Naive thymus-derived CD4-positive, alpha-beta T cell (primary cell): ENCODE data around the gene PROC. TPM values are rescaled to one million over a fixed set of nuclear protein-coding genes. Genes with fewer than 3 reads are reported as not detected.

Source experiments
- ATAC-seq: fragments of 150-1000 bp; cut with Tn5 transposase; 2 replicates; pipeline ENCODE4 v1.10.0; 2021; ENCODE audit warnings: mild to moderate bottlenecking, moderate library complexity
- CTCF ChIA-PET: fragments of 350-600 bp; sonication (Branson Sonifier 250); formaldehyde crosslinking; loops from one replicate; lab custom pipeline; 2021; ENCODE audit warnings: antibody characterized with exemption; lab: Charles Lee
- POLR2A ChIA-PET: fragments of 350-600 bp; sonication (Branson Sonifier 250); formaldehyde crosslinking; loops from one replicate; lab custom pipeline; 2021; ENCODE audit warnings: antibody characterized with exemption, inconsistent platforms; lab: Charles Lee
- DNase-seq, 9 donors: peaks; one replicate each; pipeline versions ENCODE4 v3.0.0 to v3.0.0-alpha.2; 2020 to 2022; ENCODE audit warnings: mixed read lengths in 1 of 9
- H3K27ac ChIP-seq: one replicate; pipeline ENCODE4 v1.7.0; 2013; ENCODE audit warnings: mild to moderate bottlenecking, low read depth, low read length, moderate library complexity
- H3K27me3 ChIP-seq, 2 donors: one replicate each; pipeline ENCODE4 v1.7.0; 2013; ENCODE audit warnings: low read length in 2 of 2, mild to moderate bottlenecking in 2 of 2, moderate library complexity in 2 of 2; ENCODE audit not compliant: control insufficient read depth in 2 of 2, insufficient read depth in 2 of 2
- H3K36me3 ChIP-seq, 3 experiments: 1 replicate in 2 of 3; 2 replicates in 1 of 3; pipeline ENCODE4 v1.7.0; 2013; ENCODE audit warnings: low read length in 3 of 3, mild to moderate bottlenecking in 3 of 3, moderate library complexity in 1 of 3; ENCODE audit not compliant: insufficient read depth in 3 of 3, control insufficient read depth in 2 of 3
- H3K4me1 ChIP-seq, 2 donors: one replicate each; pipeline ENCODE4 v1.7.0; 2013; ENCODE audit warnings: low read length in 2 of 2, mild to moderate bottlenecking in 2 of 2, moderate library complexity in 1 of 2; ENCODE audit not compliant: control insufficient read depth in 2 of 2, insufficient read depth in 2 of 2
- H3K4me3 ChIP-seq: 2 replicates; pipeline ENCODE4 v1.7.0; 2013; ENCODE audit warnings: mild to moderate bottlenecking, low read length
- H3K9me3 ChIP-seq, 3 experiments: 1 replicate in 2 of 3; 2 replicates in 1 of 3; pipeline ENCODE4 v1.7.0; 2013; ENCODE audit warnings: low read length in 3 of 3; ENCODE audit not compliant: control insufficient read depth in 2 of 3
- H3K27ac Mint-ChIP-seq, 9 donors: one replicate each; pipeline ENCODE4 v1.8.0; 2020 to 2022; ENCODE audit warnings: mixed read lengths in 9 of 9, mild to moderate bottlenecking in 8 of 9, moderate library complexity in 5 of 9, inconsistent platforms in 2 of 9
- H3K27me3 Mint-ChIP-seq, 5 donors: one replicate each; pipeline ENCODE4 v1.8.0; 2021 to 2022; ENCODE audit warnings: mixed read lengths in 5 of 5, mild to moderate bottlenecking in 1 of 5
- H3K36me3 Mint-ChIP-seq, 5 donors: one replicate each; pipeline ENCODE4 v1.8.0; 2020 to 2022; ENCODE audit warnings: mixed read lengths in 5 of 5, mild to moderate bottlenecking in 3 of 5, inconsistent platforms in 1 of 5
- H3K4me1 Mint-ChIP-seq, 7 donors: one replicate each; pipeline ENCODE4 v1.8.0; 2020 to 2022; ENCODE audit warnings: mixed read lengths in 7 of 7, mild to moderate bottlenecking in 3 of 7, inconsistent platforms in 1 of 7
- H3K4me3 Mint-ChIP-seq, 10 donors: one replicate each; pipeline ENCODE4 v1.8.0; 2020 to 2022; ENCODE audit warnings: mild to moderate bottlenecking in 10 of 10, mixed read lengths in 10 of 10, moderate library complexity in 6 of 10, inconsistent platforms in 2 of 10
- H3K9me3 Mint-ChIP-seq, 11 donors: one replicate each; pipeline ENCODE4 v1.8.0; 2020 to 2022; ENCODE audit warnings: mixed read lengths in 11 of 11, mild to moderate bottlenecking in 4 of 11, inconsistent platforms in 1 of 11, moderate library complexity in 1 of 11
- intact Hi-C, 2 donors: fragments of 100-400 bp; cut with micrococcal nuclease; formaldehyde crosslinking; loops; one replicate each; pipeline ENCODE4 v1.15.1; 2023
- polyA plus RNA-seq, 2 donors: library from polyadenylated mRNA; unstranded; fragments of 300-500 nt; fragmentation: Illumina TruSeq; gene quantifications; one replicate each; pipeline ENCODE4 v1.2.3, GENCODE V29; 2021
- total RNA-seq, 6 experiments: library from RNA in 5 of 6; stranded (reverse) in 5 of 6; gene quantifications; 1 replicate in 5 of 6; 2 replicates in 1 of 6; pipeline ENCODE4 v1.2.3 and lab custom pipeline; 2021 to 2026

Gene PROC
- total and polyA plus RNA-seq, 7 experiments from 2014 or later = 0.64 TPM; not detected in 6

DNA sequence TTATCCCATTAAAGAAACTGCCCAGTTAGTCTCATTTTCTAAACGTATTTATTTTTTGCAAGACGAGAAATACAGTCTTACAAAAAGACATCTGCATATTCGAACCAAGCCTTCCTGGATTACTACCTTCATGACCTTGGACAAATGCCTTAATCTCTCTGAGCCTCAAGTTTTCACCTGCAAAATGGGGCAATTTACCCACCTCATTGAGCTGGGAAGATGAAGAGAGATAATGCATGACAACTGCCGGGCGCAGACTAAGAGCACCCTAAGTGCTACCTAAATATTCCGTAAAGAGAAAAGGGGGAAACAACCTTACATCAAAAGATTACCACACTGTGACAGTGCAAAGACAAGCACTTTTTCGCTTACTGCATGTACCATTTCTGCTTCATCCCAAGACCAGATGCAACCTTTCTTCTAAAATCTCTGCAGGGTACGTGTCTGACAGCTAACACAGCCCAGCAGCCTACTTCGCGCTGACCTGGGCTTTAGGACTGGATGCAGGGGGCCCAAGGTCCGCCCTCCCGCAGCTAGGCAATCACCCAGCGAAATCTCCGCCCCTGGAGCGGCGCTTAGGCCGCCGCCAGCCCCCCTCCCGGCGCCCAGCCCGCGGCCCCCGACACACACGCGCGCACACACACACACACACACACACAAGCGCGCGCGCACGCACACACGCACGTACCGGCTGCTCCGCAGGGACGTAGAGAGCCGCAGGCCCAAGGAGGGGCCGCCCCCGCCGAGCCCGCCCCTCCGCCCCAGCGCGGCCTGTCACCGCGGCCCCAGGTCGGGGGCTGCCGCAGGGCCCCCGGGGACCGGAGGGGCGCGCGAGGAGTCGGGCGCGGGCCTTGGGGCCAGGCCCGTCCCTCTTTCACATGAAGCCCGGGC, 31.2 kb upstream of the PROC start:
- H3K4me1 Mint-ChIP-seq = peaks cover 47 to 76% (median 71%) of the 10 kb centered on the region in 7 donors
- peak; percentile 76 to 86 (median 81) for DNase-seq
- ChIA-PET CTCF (interaction anchor here (0.6 kb wide), 1 partner anchor 18 kb away, joined by 3 read pairs; no protein-coding TSS in a partner anchor), POLR2A (interaction anchor here (0.6 to 1.5 kb wide), 6 partner anchors 8 to 315 kb away, joined by 3 to 6 read pairs (median 4); partner anchors contain the start of gene ERCC3)
- peak overlapping the region; percentile 83 to 97 (median 90) for H3K4me3 Mint-ChIP-seq
- ATAC-seq = peak; percentile 81
- peak overlapping the region; percentile 100 for H3K27ac ChIP-seq
- intact Hi-C loops = loop anchor here (1.0 to 10.0 kb wide), 7 partner anchors 92 to 640 kb away; partner anchors contain the start of genes SAP130 (in 2 of the 2), ERCC3 (in 1 of the 2), IWS1 (in 1 of the 2) and SFT2D3 (in 1 of the 2)
- H3K36me3 Mint-ChIP-seq = peaks cover 0 to 18% (median 0%) of the 10 kb centered on the region in 5 donors
- peak overlapping the region; percentile 83 to 98 (median 90) for H3K27ac Mint-ChIP-seq
- peaks cover 0 to 7% (median 0%) of the 10 kb centered on the region in 11 donors for H3K9me3 Mint-ChIP-seq
- no peaks in the 10 kb centered on the region for H3K27me3 ChIP-seq
- no peaks in the 10 kb centered on the region for H3K9me3 ChIP-seq
- H3K36me3 ChIP-seq = peaks cover 0 to 3% (median 0%) of the 10 kb centered on the region in 3 experiments
- peak overlapping the region; percentile 62 for H3K4me3 ChIP-seq
- peaks cover 0 to 1% (median 0%) of the 10 kb centered on the region in 5 donors for H3K27me3 Mint-ChIP-seq
- H3K4me1 ChIP-seq = peaks cover 23 to 30% of the 10 kb centered on the region in 2 donors

DNA sequence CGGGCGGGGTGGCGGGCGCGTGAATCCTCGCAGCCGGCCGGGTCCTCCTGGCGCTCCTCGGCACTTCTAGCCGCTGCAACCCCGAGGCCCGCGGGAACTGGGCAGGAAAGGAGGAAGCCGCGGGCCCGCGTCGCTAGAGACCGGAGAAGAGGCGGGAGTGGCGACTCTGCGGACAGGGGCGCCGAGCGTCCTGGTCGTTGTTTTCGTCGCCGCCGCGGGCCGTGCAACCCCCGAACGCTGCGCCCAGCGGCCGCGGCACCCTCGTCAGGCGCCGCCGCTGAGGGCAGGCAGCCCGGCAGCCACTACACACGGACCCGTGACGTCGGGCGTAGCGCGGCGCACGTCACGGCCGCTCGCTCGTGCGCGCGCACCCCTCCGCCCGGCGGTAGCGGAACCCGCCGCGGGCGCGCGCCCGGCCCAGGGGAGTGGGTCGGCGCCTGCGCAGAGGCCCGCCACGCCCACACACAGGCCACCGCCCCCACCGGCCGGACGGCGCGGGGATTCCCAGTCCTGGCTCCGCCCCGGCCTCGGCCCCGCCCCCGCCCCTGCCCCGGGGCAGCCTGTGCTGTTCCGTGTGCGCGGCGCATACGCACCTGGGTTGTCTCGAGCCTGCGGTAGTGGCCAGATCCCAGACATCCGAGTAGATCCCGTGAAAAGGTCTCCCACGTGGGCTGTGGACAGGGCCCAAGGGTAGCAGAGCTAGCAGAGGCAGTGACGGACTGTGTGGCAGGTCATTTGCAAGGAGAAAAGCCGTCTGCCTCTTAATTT, 30.4 kb upstream of the PROC start, which contains the start of gene MAP3K2:
MAP3K2 (minus strand) TSS at position 321 of the 768 bp plus-strand sequence. CDS start 44,846 bp downstream, outside the sequence.
- H3K27ac Mint-ChIP-seq = peak within 1 kb of the TSS; percentile 95 to 99 (median 97)
- H3K4me1 ChIP-seq = peaks cover 23 to 30% of the 10 kb centered on the region in 2 donors
- H3K36me3 ChIP-seq = peaks cover 0 to 3% (median 0%) of the 10 kb centered on the region in 3 experiments
- peak within 1 kb of the TSS; percentile 78 for H3K4me3 ChIP-seq
- peak within 1 kb of the TSS; percentile 87 to 97 (median 91) for H3K4me3 Mint-ChIP-seq
- intact Hi-C loops = loop anchor here (1.0 to 10.0 kb wide), 15 partner anchors 10 to 703 kb away; partner anchors contain the start of genes ERCC3 (in 2 of the 2), IWS1 (in 2 of the 2), SAP130 (in 2 of the 2) and SFT2D3 (in 1 of the 2)
- ChIA-PET POLR2A (interaction anchor here (0.7 to 2.5 kb wide), 12 partner anchors 8 to 423 kb away, joined by 3 to 25 read pairs (median 4); partner anchors contain the start of genes ERCC3, PROC, SFT2D3 and WDR33), CTCF (interaction anchor here (0.6 to 1.0 kb wide), 4 partner anchors 18 to 786 kb away, joined by 3 to 4 read pairs (median 3); no protein-coding TSS in a partner anchor)
- H3K27me3 ChIP-seq = no peaks in the 10 kb centered on the region
- peaks cover 0 to 19% (median 4%) of the 10 kb centered on the region in 5 donors for H3K36me3 Mint-ChIP-seq
- H3K27ac ChIP-seq = peak within 1 kb of the TSS; percentile 100
- DNase-seq (peak; percentile 89 to 97 (median 93)), ATAC-seq (peak; percentile 88)
- peaks cover 0 to 7% (median 0%) of the 10 kb centered on the region in 11 donors for H3K9me3 Mint-ChIP-seq
- no peaks in the 10 kb centered on the region for H3K9me3 ChIP-seq
- peaks cover 0 to 1% (median 0%) of the 10 kb centered on the region in 5 donors for H3K27me3 Mint-ChIP-seq
- peaks cover 45 to 71% (median 67%) of the 10 kb centered on the region in 7 donors for H3K4me1 Mint-ChIP-seq

DNA sequence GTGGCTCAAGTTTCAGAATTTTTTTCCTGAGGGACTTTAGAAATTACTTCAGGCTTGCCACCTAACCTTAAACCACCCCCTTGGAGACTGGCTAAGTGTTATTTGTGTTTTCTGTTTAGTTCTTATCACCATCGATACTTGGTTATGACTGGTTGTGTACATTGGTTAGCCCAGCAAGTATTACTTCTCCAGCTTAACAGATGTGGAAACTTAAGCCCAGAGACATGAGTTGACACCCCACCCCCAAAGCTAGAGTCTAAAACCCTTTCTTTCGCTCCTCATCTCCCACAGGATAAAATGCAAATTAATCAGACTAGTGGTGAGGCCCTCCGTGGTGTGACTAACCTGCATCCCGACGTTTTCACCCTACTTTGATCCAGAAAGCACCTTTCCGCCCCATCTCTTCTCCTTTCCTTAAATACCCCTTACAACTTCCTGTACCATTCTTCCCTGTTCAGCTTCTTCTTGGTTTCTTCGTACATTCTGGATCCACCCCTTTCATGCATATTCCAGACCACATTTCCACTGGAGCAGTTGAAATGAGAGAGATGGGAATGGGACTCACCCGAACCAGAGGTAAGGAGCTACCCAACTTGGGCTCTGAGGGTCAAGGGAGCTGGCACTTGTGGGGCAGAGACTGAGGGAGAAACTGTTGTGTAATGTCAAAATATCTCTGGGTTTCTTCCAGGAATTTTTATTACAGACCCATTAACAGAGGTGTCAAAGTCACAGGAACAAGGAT, 29.6 kb upstream of the PROC start:
- H3K36me3 Mint-ChIP-seq = peaks cover 0 to 20% (median 6%) of the 10 kb centered on the region in 5 donors
- CTCF ChIA-PET = interaction anchor here (0.6 to 1.4 kb wide), 4 partner anchors 27 to 785 kb away, joined by 3 to 4 read pairs (median 3); no protein-coding TSS in a partner anchor
- POLR2A ChIA-PET = interaction anchor here (0.6 to 2.5 kb wide), 14 partner anchors 9 to 636 kb away, joined by 3 to 25 read pairs (median 3); partner anchors contain the start of genes ERCC3, PROC, SFT2D3 and WDR33
- Histone ChIP-seq H3K27me3 (no peaks in the 10 kb centered on the region), H3K36me3 (peaks cover 0 to 3% (median 0%) of the 10 kb centered on the region in 3 experiments), H3K27ac (peak overlapping the region; percentile 100), H3K4me3 (peak overlapping the region; percentile 78), H3K4me1 (peaks cover 23 to 30% of the 10 kb centered on the region in 2 donors), H3K9me3 (no peaks in the 10 kb centered on the region)
- intact Hi-C loops = loop anchor here (1.0 to 10.0 kb wide), 15 partner anchors 10 to 702 kb away; partner anchors contain the start of genes ERCC3 (in 2 of the 2), SAP130 (in 2 of the 2), IWS1 (in 1 of the 2) and SFT2D3 (in 1 of the 2)
- ATAC-seq (no peak), DNase-seq (no peak)
- peak overlapping the region; percentile 85 to 90 (median 88) for H3K4me3 Mint-ChIP-seq
- H3K27ac Mint-ChIP-seq = peak overlapping the region; percentile 95 to 99 (median 97)
- H3K4me1 Mint-ChIP-seq = peaks cover 41 to 65% (median 62%) of the 10 kb centered on the region in 7 donors
- peaks cover 0 to 7% (median 0%) of the 10 kb centered on the region in 11 donors for H3K9me3 Mint-ChIP-seq
- H3K27me3 Mint-ChIP-seq = peaks cover 0 to 1% (median 0%) of the 10 kb centered on the region in 5 donors

DNA sequence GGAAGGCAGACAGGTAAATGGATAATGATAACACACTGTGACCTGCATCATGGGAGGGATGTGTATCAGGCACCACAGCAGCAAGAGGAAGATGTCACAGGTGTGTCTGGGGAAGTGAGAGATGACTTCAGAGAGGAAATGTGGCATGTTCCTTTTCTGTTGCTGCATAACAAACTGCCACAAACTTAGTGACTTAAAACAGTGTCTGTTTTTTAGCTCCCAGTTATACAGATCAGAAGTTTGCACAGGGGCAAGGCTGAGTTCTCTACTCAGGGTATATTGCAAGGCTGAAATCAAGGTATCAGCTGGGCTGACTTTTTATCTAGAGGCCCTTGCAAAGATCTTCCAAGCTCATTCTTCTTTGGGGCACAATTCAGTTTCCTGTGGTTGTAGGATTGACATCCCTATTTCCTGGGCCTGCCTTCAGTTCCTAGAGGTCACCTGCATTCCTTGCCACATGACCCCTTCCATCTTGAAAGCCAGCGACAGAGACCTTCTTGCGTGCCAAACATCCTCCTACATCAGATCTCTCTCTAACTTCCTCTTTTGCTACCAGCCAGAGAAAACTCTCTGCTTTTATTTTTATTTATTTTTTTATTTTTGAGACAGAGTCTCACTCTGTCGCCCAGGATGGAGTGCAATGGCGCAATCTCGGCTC, 28.3 kb upstream of the PROC start:
- Histone ChIP-seq H3K9me3 (no peaks in the 10 kb centered on the region), H3K4me1 (peaks cover 23 to 30% of the 10 kb centered on the region in 2 donors), H3K27me3 (no peaks in the 10 kb centered on the region), H3K36me3 (peaks cover 0 to 3% (median 0%) of the 10 kb centered on the region in 3 experiments), H3K4me3 (no peak overlapping the region), H3K27ac (peak overlapping the region; percentile 100)
- H3K27me3 Mint-ChIP-seq = peaks cover 0 to 1% (median 0%) of the 10 kb centered on the region in 5 donors
- ChIA-PET CTCF (interaction anchor here (1.4 kb wide), 1 partner anchor 90 kb away, joined by 3 read pairs; no protein-coding TSS in a partner anchor), POLR2A (interaction anchor here (0.6 to 2.5 kb wide), 5 partner anchors 9 to 312 kb away, joined by 3 to 25 read pairs (median 3); partner anchors contain the start of genes PROC and SFT2D3)
- ATAC-seq = no peak
- H3K9me3 Mint-ChIP-seq = peaks cover 0 to 7% (median 0%) of the 10 kb centered on the region in 11 donors
- peak in 7 of 9 donors; percentile 38 to 71 (median 60) for DNase-seq
- peaks cover 0 to 23% (median 6%) of the 10 kb centered on the region in 5 donors for H3K36me3 Mint-ChIP-seq
- H3K4me3 Mint-ChIP-seq = peak overlapping the region; percentile 64 to 88 (median 80)
- peak overlapping the region; percentile 95 to 99 (median 97) for H3K27ac Mint-ChIP-seq
- intact Hi-C loops = loop anchor here (2.0 to 10.0 kb wide), 8 partner anchors 35 to 701 kb away; partner anchors contain the start of genes SAP130 (in 2 of the 2), ERCC3 (in 1 of the 2), SFT2D3 (in 1 of the 2) and UGGT1 (in 1 of the 2)
- H3K4me1 Mint-ChIP-seq = peaks cover 35 to 57% (median 52%) of the 10 kb centered on the region in 7 donors
